Subcutaneous adipose tissue (tissue), 4 donors: ENCODE measurements around the gene RPL3. TPM values are rescaled to one million over a fixed set of nuclear protein-coding genes. Genes with fewer than 3 reads are reported as not detected.

ENCODE experiments used
- total RNA-seq, 4 donors: library from RNA; depleted of rRNA; stranded (reverse); fragments of >200 nt; gene quantifications; one replicate each; pipeline ENCODE4 v1.1.0, GENCODE V29; 2016
- TF ChIP-seq, protein P1 (sequence below): fragments of 450-650 bp; IDR thresholded peaks from one replicate; pipeline ENCODE4 v1.5.1; 2016; ENCODE audit warnings: low read depth, mild to moderate bottlenecking, control low read depth, antibody characterized with exemption, moderate library complexity

RPL3 gene
- total RNA-seq, 4 donors from 2014 or later = 1,287 to 1,894 (median 1,495) TPM

DNA sequence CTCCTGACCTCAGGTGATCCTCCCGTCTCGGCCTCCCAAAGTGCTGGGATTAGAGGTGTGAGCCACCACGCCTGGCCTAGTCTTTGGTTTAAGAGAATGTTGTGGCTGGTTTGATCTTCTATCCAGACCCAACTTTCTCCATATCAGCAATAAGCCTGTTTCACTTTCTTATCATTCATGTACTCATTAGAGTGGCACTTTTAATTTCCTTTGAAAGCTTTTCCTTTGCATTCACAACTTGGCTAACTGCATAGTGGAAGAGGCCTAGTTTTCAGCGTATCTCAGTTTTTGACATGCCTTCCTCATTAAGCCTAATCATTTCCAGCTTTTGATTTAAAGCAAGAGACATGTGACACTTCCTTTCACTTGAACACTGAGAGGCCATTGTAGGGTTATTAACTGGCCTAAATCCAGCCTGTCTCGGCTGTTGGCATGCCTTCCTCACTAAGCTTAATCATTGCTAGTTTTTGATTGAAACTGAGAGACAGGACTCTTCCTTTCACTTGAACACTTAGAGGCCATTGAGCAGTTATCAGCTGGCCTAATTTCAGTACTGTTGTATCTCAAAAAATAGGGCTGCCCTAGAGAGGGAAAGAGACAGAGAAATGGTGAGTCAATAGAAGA is 13.1 kb upstream of the RPL3 start:
- TF ChIP-seq, protein P1, sequence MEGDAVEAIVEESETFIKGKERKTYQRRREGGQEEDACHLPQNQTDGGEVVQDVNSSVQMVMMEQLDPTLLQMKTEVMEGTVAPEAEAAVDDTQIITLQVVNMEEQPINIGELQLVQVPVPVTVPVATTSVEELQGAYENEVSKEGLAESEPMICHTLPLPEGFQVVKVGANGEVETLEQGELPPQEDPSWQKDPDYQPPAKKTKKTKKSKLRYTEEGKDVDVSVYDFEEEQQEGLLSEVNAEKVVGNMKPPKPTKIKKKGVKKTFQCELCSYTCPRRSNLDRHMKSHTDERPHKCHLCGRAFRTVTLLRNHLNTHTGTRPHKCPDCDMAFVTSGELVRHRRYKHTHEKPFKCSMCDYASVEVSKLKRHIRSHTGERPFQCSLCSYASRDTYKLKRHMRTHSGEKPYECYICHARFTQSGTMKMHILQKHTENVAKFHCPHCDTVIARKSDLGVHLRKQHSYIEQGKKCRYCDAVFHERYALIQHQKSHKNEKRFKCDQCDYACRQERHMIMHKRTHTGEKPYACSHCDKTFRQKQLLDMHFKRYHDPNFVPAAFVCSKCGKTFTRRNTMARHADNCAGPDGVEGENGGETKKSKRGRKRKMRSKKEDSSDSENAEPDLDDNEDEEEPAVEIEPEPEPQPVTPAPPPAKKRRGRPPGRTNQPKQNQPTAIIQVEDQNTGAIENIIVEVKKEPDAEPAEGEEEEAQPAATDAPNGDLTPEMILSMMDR = no peak

DNA sequence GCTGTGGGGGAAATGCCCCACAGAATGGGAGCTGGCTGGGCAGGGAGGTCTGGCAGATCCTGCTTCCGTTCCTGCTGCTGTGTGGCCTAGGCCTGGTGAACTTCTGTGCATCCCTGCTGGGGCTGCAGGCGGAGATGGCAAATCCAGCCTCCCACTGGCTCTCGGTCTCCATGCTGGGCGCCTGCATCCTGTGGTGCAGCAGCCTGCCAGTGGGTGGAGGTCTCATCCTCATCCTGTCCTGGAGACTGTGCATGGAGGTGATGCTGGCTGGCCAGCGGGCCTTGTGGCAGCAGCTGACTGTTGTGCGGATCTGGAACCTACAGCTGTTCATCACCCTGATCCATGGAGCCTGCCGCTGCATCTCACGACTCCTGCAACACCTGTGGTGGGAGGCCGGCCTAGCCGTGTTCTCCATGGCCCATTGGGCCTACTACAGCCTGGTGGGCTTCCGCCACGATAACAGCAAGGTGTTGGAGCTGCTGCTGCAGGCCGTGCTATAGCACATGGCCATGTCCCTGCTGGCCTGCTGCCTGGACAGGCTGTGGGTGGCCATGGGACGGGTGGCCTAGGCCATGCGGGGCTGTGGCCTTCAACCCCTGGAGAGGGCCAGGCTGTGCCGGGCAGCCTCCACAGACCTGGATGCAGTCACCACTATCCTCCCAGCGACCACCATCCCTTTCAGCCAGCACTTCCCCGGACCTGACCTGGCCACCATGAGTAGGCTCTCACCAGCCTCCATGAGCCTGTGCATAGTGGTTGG is 8.8 kb upstream of the RPL3 start:
- TF ChIP-seq, protein P1 = no peak

DNA sequence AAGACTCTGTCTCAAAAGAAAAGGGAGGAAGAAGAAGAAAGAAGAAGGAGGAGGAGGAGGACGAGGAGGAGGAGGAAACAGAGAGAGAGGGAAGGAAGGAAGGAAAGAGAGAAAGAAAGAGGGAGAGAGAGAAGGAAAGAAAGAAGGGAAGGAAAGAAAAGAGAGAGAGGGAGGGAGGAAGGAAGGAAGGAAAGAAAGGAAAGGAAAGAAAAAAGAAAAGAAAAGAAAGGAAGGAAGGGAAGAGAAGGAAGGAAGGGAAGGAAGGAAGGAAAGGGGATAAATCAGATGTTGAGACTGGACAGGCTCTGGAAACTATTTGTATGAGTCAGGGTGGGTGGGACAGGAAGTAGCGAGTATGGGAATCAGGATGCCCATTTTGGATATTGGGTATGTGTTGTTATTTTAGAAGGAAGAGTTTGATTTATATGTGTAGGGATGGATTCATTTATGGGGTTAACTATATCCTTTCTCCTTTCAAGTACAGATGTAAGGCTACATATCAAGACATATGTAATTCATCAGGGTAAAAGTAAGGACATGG is 6.0 kb upstream of the RPL3 start:
- TF ChIP-seq, protein P1 = no peak

DNA sequence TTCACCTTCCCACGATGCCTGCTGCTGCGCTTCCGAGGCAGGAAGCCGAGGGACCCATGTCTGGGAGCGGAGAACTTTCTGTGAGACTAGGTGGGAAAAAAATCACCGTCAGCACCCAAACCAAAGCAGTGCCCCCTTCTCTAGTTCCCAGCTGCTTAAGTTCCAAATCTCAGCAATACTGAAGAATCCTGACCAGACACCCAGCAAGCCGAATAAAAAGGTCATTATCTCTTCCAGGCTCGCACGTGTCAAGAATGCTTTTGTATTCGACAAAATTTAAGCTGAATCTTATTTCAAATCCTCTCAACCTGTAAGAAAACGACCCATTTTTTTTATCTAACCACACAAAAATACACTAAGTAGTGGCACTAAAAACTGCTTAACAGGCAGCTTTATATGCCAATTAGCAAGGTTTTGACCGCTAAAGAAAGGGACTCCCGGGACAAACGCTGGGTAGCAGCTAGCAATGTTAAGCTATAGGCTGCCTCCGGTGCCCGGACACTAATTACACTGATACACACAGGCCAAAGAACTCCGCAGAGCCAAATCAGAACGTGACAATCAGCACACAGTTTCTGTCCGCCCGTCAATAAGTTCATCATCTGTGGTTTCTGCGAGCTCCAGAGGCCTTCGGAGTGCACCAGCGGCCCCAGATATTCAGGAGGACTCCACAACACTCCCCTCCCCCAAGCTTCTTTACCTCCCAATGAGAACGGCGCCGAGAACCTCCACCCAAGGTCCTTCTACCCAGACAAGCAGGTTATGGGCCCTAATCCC is 728 bp downstream of the RPL3 start:
- TF ChIP-seq, protein P1 = no peak

DNA sequence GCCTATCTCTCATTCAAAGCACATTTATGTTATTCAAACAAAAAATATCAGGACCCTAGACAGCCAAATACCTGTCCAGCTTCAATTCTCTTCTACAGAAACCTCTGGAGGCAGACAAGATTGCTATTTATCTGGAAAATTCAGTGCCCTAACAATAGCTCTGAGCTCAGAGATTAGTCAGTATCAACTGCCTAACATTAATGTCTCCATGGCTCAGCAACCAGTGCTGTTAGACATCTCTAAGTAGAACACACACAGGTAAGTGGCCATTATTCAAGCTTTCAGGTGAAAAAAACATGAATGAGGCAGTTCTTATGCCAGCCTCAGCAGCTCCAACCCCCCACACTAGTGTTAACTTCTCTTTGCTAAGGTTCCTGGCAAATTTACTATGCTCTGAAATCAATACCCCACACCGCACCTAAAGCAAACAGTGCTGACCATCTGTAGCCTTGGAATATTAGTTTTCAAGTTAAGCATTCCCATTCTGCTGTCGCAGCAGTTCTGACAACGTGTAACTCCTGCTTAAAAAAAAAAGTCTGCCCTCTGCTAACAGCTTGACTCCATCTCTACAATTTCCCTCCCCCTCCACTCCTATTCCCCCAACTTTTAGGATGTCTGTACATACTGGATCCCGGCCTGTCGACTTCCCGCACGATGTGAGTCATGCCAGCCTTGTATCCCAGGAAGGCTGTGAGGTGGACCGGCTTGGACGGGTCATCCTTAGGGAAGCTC is 1.5 kb downstream of the RPL3 start:
- TF ChIP-seq, protein P1 = no peak

DNA sequence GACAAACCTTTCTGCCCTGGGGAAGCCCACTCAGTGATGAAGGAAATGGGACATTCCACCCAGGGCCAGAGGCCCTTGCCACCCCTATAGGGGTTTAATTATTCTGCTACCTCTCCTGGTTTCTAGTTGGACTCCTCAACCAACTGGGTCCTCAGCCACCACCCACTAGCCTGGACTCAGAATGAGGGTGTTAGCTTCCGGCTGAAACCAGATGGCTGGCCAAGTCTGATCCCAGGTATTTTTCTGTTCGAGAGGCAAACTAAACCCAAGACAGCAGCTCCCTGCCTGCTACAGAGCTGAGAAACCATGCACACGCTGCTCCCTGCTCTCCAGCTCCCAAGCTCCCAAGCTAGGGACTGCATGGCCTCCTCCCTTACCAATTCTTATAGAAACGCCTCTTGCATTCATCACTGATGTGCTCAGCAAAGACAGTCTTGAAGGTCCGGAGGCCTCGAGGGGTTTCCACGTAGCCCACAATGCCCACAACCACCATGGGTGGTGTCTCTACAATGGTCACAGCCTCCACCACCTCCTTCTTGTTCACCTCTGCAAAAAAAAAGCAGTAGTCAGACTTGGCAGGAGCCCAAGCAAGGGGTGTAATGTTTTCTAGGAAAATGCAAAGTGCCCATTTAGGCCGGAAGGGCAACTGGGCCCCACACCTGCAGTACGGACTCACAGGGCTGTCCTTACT is 2.2 kb downstream of the RPL3 start:
- TF ChIP-seq, protein P1 = no peak
